ENCODE data around the gene DYNLT3. TPM values are rescaled to one million over a fixed set of nuclear protein-coding genes. Genes with fewer than 3 reads are reported as not detected.

DYNLT3 gene
- total RNA-seq, 1 experiment from 2014 or later: 17.4 TPM

GRCh38 chrX:37875675-37876074 lies 28.3 kb upstream of the DYNLT3 start:
- Histone ChIP-seq H3K36me3 (ENCODE audit: control insufficient read depth, insufficient read depth, low read length) (no peaks in the 10 kb centered on the region), H3K4me1 (ENCODE audit: control insufficient read depth, insufficient read depth, low read length) (no peaks in the 10 kb centered on the region), H3K9me3 (ENCODE audit: control insufficient read depth, insufficient read depth, low read depth, low read length) (no peaks in the 10 kb centered on the region), H3K4me3 (ENCODE audit: low read depth in 2 of 2, low read length in 2 of 2) (no peak overlapping the region), H3K27ac (ENCODE audit: low read length) (no peak overlapping the region), H3K27me3 (ENCODE audit: control insufficient read depth, insufficient read depth, low read length) (no peaks in the 10 kb centered on the region)
- POLR2A ChIA-PET: no interaction called here
- CTCF ChIA-PET: no interaction called here
- intact Hi-C loops (cut with micrococcal nuclease; ENCODE audit: unreplicated experiment) (no loop called here), in situ Hi-C loops (cut with HindIII; ENCODE audit: low pct_unique_long_range_greater_than_20kb, low sequenced_read_pairs) (no loop called here)
- no peak for ATAC-seq
- BruUV-seq (replicated peaks): no TSS peak
- no peak for DNase-seq (ENCODE audit: low read depth, low spot score)
- no peak for TF ChIP-seq REST (IDR thresholded peaks at IDR 0.05; ENCODE audit: insufficient read depth in 1 of 2, low read depth in 2 of 2, low read length in 1 of 2)
- TF ChIP-seq TCF7L2 (IDR thresholded peaks at IDR 0.05; ENCODE audit: low read depth, low read length): no peak
- TF ChIP-seq SIN3A (IDR thresholded peaks at IDR 0.05; ENCODE audit: borderline replicate concordance, insufficient read depth, low read depth, low read length): no peak
- TF ChIP-seq POLR2AphosphoS5 (IDR thresholded peaks at IDR 0.05; ENCODE audit: low read depth, low read length): no peak
- TF ChIP-seq CTCF (IDR thresholded peaks at IDR 0.05): no peak

GRCh38 chrX:37873220-37873619 lies 25.8 kb upstream of the DYNLT3 start:
- no TSS peak for BruUV-seq (replicated peaks)
- Histone ChIP-seq H3K9me3 (ENCODE audit: control insufficient read depth, insufficient read depth, low read depth, low read length) (no peaks in the 10 kb centered on the region), H3K36me3 (ENCODE audit: control insufficient read depth, insufficient read depth, low read length) (no peaks in the 10 kb centered on the region), H3K27me3 (ENCODE audit: control insufficient read depth, insufficient read depth, low read length) (no peaks in the 10 kb centered on the region), H3K4me1 (ENCODE audit: control insufficient read depth, insufficient read depth, low read length) (no peaks in the 10 kb centered on the region), H3K27ac (ENCODE audit: low read length) (no peak overlapping the region), H3K4me3 (ENCODE audit: low read depth in 2 of 2, low read length in 2 of 2) (no peak overlapping the region)
- in situ Hi-C loops (cut with HindIII; ENCODE audit: low pct_unique_long_range_greater_than_20kb, low sequenced_read_pairs): no loop called here
- CTCF ChIA-PET: interaction anchor here (0.5 kb wide), 1 partner anchor 126 kb away, joined by 6 read pairs; no protein-coding TSS in a partner anchor
- TF ChIP-seq SIN3A (IDR thresholded peaks at IDR 0.05; ENCODE audit: borderline replicate concordance, insufficient read depth, low read depth, low read length) (no peak), POLR2AphosphoS5 (IDR thresholded peaks at IDR 0.05; ENCODE audit: low read depth, low read length) (no peak), REST (IDR thresholded peaks at IDR 0.05; ENCODE audit: insufficient read depth in 1 of 2, low read depth in 2 of 2, low read length in 1 of 2) (no peak), CTCF (IDR thresholded peaks at IDR 0.05) (no peak)
- no peak for DNase-seq (ENCODE audit: low read depth, low spot score)
- intact Hi-C loops (cut with micrococcal nuclease; ENCODE audit: unreplicated experiment): no loop called here
- no peak for ATAC-seq
- POLR2A ChIA-PET: no interaction called here

All from Panc1 (cell line).